ENCODE data around the gene SRRD. TPM values are rescaled to one million over a fixed set of nuclear protein-coding genes. Genes with fewer than 3 reads are reported as not detected.

SRRD gene
- total and polyA plus RNA-seq, 2 of the 8 experiments (the other 6 are each of a cell fraction or from before 2014, with no cell fraction given), result 17.1 to 25.3 TPM

GRCh38 chr22:26527574-26528465, 44.1 kb downstream of the SRRD start:
- no peak overlapping the region for H4K8ac ChIP-seq (ENCODE audit: extremely low read depth, insufficient read depth, low read length)
- 91% methylated on average over 13 of the region's 15 CpGs; no CpG with 5 or more reads in 1 of the 2 experiments for WGBS, 2 experiments (ENCODE audit: extremely low coverage in 1 of 2, insufficient coverage in 1 of 2, insufficient read length in 1 of 2, insufficient replicate concordance in 2 of 2, low coverage in 1 of 2, low lambda C conversion rate in 2 of 2, missing lambda C conversion rate in 1 of 2)
- H3K27me3 ChIP-seq (replicated peaks in 1 of 4; ENCODE audit: control insufficient read depth in 3 of 4, extremely low read depth in 1 of 4, insufficient read depth in 3 of 4, low read length in 3 of 4), result no peaks in the 10 kb centered on the region; a peak in 1 of 7 replicates
- peaks cover 0 to 5% of the 10 kb centered on the region in 2 experiments for H4K20me1 ChIP-seq (replicated peaks in 1 of 2; ENCODE audit: control insufficient read depth in 1 of 2, insufficient read depth in 2 of 2, low read length in 2 of 2)
- no peak overlapping the region for H3K18ac ChIP-seq (ENCODE audit: extremely low read depth, low read length)
- H3K79me2 ChIP-seq (ENCODE audit: control insufficient read depth in 1 of 2, insufficient read depth in 2 of 2, low read length in 2 of 2), result no peaks in the 10 kb centered on the region
- no peak overlapping the region for H2BK120ac ChIP-seq (replicated peaks; ENCODE audit: low read depth, low read length)
- no peak for FAIRE-seq
- no peak overlapping the region for H4K5ac ChIP-seq (ENCODE audit: insufficient read length, low read depth, low read length)
- H3K4me1 ChIP-seq (replicated peaks in 1 of 4; ENCODE audit: control insufficient read depth in 3 of 4, insufficient read depth in 4 of 4, low read length in 3 of 4), result no peaks in the 10 kb centered on the region
- ChIA-PET CTCF (ENCODE audit: partially characterized antibody) (interaction anchor here (1.0 to 1.5 kb wide), 3 partner anchors 8 to 141 kb away, joined by 3 to 4 read pairs (median 3); no protein-coding TSS in a partner anchor), POLR2A (ENCODE audit: partially characterized antibody) (interaction anchor here (1.2 to 1.6 kb wide), 2 partner anchors 12 to 18 kb away, joined by 3 read pairs; no protein-coding TSS in a partner anchor)
- no peak overlapping the region for H2BK15ac ChIP-seq (ENCODE audit: low read length)
- DNase-seq (ENCODE audit: low read depth in 1 of 2, low spot score in 2 of 2), result no peak
- no peak overlapping the region for H3K4me2 ChIP-seq (ENCODE audit: insufficient read depth in 1 of 2, low read depth in 2 of 2, low read length in 2 of 2)
- no peak overlapping the region for H2AK5ac ChIP-seq (ENCODE audit: low read depth, low read length)
- H3K23ac ChIP-seq (ENCODE audit: insufficient read length), result no peak overlapping the region
- no peak overlapping the region for H3K4ac ChIP-seq (replicated peaks; ENCODE audit: insufficient read length, low read depth, low read length)
- no peak overlapping the region for H4K91ac ChIP-seq (replicated peaks; ENCODE audit: insufficient read length, low read length)
- H3K9ac ChIP-seq (replicated peaks in 1 of 4; ENCODE audit: extremely low read depth in 1 of 4, low read depth in 3 of 4, low read length in 3 of 4), result no peak overlapping the region
- H3K56ac ChIP-seq (replicated peaks; ENCODE audit: insufficient read length, low read depth, low read length), result no peak overlapping the region
- H3K36me3 ChIP-seq (ENCODE audit: control insufficient read depth in 2 of 4, insufficient read depth in 4 of 4, low read length in 3 of 4), result peaks cover 6 to 65% (median 43%) of the 10 kb centered on the region in 4 experiments; a peak in 6 of 8 replicates
- H3K9me3 ChIP-seq (ENCODE audit: insufficient read depth in 2 of 2, low read depth in 1 of 2, low read length in 1 of 2), result no peaks in the 10 kb centered on the region
- H2BK12ac ChIP-seq (ENCODE audit: low read depth, low read length), result no peak overlapping the region
- H2AFZ ChIP-seq (ENCODE audit: low read length), result no peak overlapping the region
- H3K14ac ChIP-seq (ENCODE audit: insufficient read length), result no peak overlapping the region
- H3K27ac ChIP-seq (ENCODE audit: low read depth, low read length), result no peak overlapping the region
- no peak overlapping the region for H2BK20ac ChIP-seq (ENCODE audit: low read length)
- no peak overlapping the region for H3K4me3 ChIP-seq (ENCODE audit: extremely low read depth in 1 of 4, insufficient read depth in 2 of 4, low read depth in 3 of 4, low read length in 4 of 4)
- H3K23me2 ChIP-seq (ENCODE audit: low read depth, low read length), result no peaks in the 10 kb centered on the region
- no peak overlapping the region for H2BK5ac ChIP-seq (ENCODE audit: low read depth, low read length)
- no peaks in the 10 kb centered on the region for H3K79me1 ChIP-seq (ENCODE audit: low read depth, low read length)
- TF ChIP-seq EZH2 (IDR thresholded peaks at IDR 0.05; ENCODE audit: low read depth, low read length, severe bottlenecking), result no peak
- TF ChIP-seq SP2 (IDR thresholded peaks at IDR 0.05; ENCODE audit: low read length), result no peak
- TF ChIP-seq SIN3A (conservative IDR thresholded peaks at IDR 0.05 in 1 of 2, IDR thresholded peaks at IDR 0.05 in 1 of 2; ENCODE audit: low read depth in 1 of 2, low read length in 2 of 2), result no peak
- TF ChIP-seq HDAC2 (IDR thresholded peaks at IDR 0.05; ENCODE audit: borderline replicate concordance in 1 of 2, low read depth in 2 of 2, low read length in 2 of 2), result no peak
- TF ChIP-seq USF2 (IDR thresholded peaks at IDR 0.05; ENCODE audit: low read length), result no peak
- TF ChIP-seq CBX8 (IDR thresholded peaks at IDR 0.05; ENCODE audit: borderline replicate concordance, low read depth, low read length), result no peak
- TF ChIP-seq TBP (IDR thresholded peaks at IDR 0.05; ENCODE audit: low read depth, low read length), result no peak
- TF ChIP-seq RAD21 (IDR thresholded peaks at IDR 0.05 in 1 of 2, conservative IDR thresholded peaks at IDR 0.05 in 1 of 2; ENCODE audit: low read depth in 2 of 2, low read length in 2 of 2), result no peak
- no peak for TF ChIP-seq JUND (IDR thresholded peaks at IDR 0.05; ENCODE audit: low read length)
- no peak for TF ChIP-seq SP4 (IDR thresholded peaks at IDR 0.05; ENCODE audit: low read length)
